Measurements from ENCODE around the gene DLX4. TPM values are rescaled to one million over a fixed set of nuclear protein-coding genes. Genes with fewer than 3 reads are reported as not detected.

DLX4 gene
- total and polyA plus RNA-seq, 2 donors (not counting 3 experiments of a cell fraction or from before 2014, with no cell fraction given) = not detected

DNA sequence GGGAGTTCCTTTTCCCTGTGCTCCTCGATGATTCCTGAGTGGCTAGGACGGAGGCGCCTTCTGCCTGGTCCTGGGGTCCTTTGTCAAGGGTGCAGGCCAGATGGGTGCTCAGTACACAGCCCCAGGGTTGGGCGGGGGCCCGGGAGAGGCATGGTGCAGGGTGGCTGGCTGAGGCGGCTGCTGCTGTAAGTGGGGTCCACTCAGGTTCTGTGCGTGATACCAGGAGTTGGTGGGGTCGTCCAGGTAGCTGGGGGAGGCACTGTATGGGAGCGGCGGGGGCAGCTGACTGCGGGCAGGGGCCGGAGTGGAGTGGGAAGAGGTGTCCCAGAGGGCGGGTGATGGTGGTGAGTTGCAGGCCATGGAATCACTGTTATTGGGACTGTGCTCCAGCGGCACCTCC lies 22.4 kb downstream of the DLX4 start:
- Histone ChIP-seq H3K4me2 (ENCODE audit: insufficient read depth, low read length) (no peak overlapping the region), H2AFZ (ENCODE audit: low read depth, low read length) (no peak overlapping the region), H3K9me1 (replicated peaks; ENCODE audit: control insufficient read depth, extremely low read depth, insufficient read depth, low read length) (no peaks in the 10 kb centered on the region), H3K4me3 (replicated peaks in 1 of 3; ENCODE audit: insufficient read depth in 1 of 3, low read depth in 1 of 3, low read length in 3 of 3) (no peak overlapping the region), H4K20me1 (replicated peaks; ENCODE audit: control insufficient read depth, extremely low read depth, insufficient read depth, low read length) (no peaks in the 10 kb centered on the region), H3K27me3 (ENCODE audit: control insufficient read depth in 2 of 2, insufficient read depth in 2 of 2, low read length in 2 of 2) (peaks cover 62 to 69% of the 10 kb centered on the region in 2 experiments), H3K9ac (replicated peaks; ENCODE audit: extremely low read depth, insufficient read depth, low read length) (no peak overlapping the region), H3K36me3 (ENCODE audit: control insufficient read depth in 2 of 2, extremely low read depth in 1 of 2, insufficient read depth in 2 of 2, low read length in 2 of 2) (no peaks in the 10 kb centered on the region), H3K27ac (ENCODE audit: insufficient read depth, low read depth, low read length) (no peak overlapping the region), H3K9me3 (replicated peaks; ENCODE audit: control insufficient read depth, insufficient read depth, low read length) (no peaks in the 10 kb centered on the region), H3K4me1 (ENCODE audit: control insufficient read depth, extremely low read depth, insufficient read depth, low read length) (no peaks in the 10 kb centered on the region), H3K79me2 (ENCODE audit: control insufficient read depth, insufficient read depth, low read length) (no peaks in the 10 kb centered on the region)
- DNase-seq (ENCODE audit: low read depth, low spot score) (no peak), FAIRE-seq (no peak)
- ChIA-PET CTCF (no interaction called here), POLR2A (no interaction called here)
- dilution Hi-C loops (cut with MboI; ENCODE audit: extremely low pct_ligation_motif_present, low sequenced_read_pairs) (no loop called here), intact Hi-C loops (cut with micrococcal nuclease) (no loop called here)
- no TSS peak for BruUV-seq (replicated peaks)
- TF ChIP-seq CTCF (IDR thresholded peaks at IDR 0.05; ENCODE audit: extremely low read depth in 1 of 2, insufficient read depth in 1 of 2, low read depth in 1 of 2, low read length in 2 of 2) (no peak), EZH2 (IDR thresholded peaks at IDR 0.05; ENCODE audit: borderline replicate concordance, low read depth, low read length, severe bottlenecking) (no peak), MYC (IDR thresholded peaks at IDR 0.05; ENCODE audit: low read depth, low read length) (no peak), FOS (IDR thresholded peaks at IDR 0.05; ENCODE audit: borderline replicate concordance, insufficient read depth, low read length) (no peak), GATA2 (IDR thresholded peaks at IDR 0.05; ENCODE audit: insufficient read depth, insufficient read length, low read depth, low read length) (no peak), POLR2AphosphoS5 (IDR thresholded peaks at IDR 0.05; ENCODE audit: insufficient read depth, low read depth, low read length) (no peak), POLR2A (IDR thresholded peaks at IDR 0.05; ENCODE audit: low read depth, low read length) (no peak), JUN (IDR thresholded peaks at IDR 0.05; ENCODE audit: borderline replicate concordance, insufficient read depth, insufficient read length, low read depth) (no peak), MAX (IDR thresholded peaks at IDR 0.05; ENCODE audit: insufficient read depth, insufficient read length) (no peak)

Data from endothelial cell of umbilical vein (primary cell).